H4 (cell line): ENCODE data around the gene MMP25. TPM values are rescaled to one million over a fixed set of nuclear protein-coding genes. Genes with fewer than 3 reads are reported as not detected.

Source experiments
- DNase-seq: peaks from one replicate; pipeline ENCODE4 v3.0.0-alpha.2; 2015; ENCODE audit warnings: low spot score
- total RNA-seq: library from RNA; depleted of rRNA; stranded (reverse); fragments of >200 nt; shearing (Covaris generic); gene quantifications from 2 replicates; pipeline ENCODE4 v1.2.3, GENCODE V29; 2014

Gene MMP25
- total RNA-seq, 1 experiment from 2014 or later = 0.87 TPM

DNA sequence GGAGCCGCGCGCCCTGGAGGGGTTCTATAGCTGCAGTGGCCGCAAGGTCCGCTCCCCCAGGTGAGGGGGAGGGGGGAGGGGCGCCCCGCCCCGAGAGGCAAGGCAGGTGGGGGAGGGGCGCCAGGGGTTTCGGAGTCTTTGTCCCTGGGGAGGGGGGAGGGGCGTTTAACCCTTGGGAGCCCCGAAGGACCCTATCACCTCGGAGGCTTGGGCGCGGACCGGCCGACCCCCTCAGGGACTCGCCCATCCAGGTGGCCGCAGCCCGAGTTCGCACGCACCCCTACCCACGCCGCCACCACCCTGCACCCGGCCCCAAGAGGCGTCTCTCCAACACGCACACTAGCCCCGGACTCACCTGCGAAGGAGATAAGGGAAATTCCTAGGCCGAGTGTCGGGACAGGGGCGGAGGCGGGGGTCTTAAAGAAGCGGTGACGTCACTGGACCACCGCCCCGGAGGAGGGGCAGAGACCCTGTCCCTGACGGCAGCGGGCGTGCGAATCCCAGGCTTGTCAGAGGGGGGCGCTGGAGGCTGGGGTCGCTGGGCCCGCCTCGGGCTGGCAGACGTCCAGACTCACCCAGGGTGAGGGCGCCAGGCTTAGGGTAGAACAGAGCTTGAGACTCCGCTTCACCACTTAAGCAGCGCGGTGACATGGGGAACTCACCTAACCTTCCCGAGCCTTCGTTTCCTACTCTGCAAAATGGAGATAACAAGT, 28.4 kb upstream of the MMP25 start, which contains the start of gene CLDN6:
Gene CLDN6 (minus strand): TSS at position 390 of the 713 bp plus-strand sequence. CDS start 2,162 bp downstream, outside the sequence.
- no peak for DNase-seq

- DNase-seq = no peak
Observed at GRCh38 chr16:3019594-3020246, 26.6 kb upstream of the MMP25 start.

GRCh38 chr16:3020247-3020603, 26.1 kb upstream of the MMP25 start, which contains the start of gene TNFRSF12A:
TNFRSF12A (plus strand) TSS chr16:3020368; CDS start chr16:3020398, 30 bp downstream.
- DNase-seq = peak; percentile 63

DNA sequence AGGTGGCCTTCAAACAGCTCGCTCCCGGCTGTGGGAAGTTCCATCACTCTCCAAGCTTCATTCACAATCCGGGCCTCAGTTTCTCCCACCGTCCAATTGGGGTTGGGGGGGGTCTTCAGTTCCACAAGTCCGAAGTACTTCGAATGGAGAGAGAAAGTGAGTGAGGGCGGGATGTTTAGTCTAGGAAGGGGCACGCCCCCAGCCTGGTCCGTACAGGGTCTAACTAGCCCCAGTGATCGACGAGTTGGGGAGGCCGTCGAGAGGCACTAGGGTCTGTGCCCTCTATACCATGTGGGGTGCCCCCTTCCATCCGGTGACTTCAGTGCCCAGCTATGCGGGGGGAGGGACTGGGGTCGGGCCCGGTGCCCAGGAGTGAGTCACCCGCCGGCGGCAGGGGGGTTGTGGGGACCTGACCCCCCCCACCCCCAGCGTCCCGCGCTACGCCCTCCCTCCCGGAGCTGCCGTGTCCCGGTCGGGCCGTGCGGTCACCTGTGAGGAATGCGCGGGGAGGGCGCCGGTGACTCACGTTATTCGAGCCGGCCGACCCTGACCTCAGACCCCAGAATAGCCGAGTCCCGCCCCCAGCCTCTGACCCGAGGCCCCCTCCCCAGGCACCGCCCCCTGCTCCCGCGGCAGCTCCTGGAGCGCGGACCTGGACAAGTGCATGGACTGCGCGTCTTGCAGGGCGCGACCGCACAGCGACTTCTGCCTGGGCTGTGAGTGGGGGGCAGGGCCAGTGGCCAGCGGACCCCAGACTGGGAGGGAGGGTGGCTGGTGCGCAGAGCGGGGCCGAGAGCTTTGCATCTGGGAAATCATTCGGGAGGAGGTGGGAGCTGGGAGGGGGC, 25.5 kb upstream of the MMP25 start:
- peak; percentile 89 for DNase-seq

DNA sequence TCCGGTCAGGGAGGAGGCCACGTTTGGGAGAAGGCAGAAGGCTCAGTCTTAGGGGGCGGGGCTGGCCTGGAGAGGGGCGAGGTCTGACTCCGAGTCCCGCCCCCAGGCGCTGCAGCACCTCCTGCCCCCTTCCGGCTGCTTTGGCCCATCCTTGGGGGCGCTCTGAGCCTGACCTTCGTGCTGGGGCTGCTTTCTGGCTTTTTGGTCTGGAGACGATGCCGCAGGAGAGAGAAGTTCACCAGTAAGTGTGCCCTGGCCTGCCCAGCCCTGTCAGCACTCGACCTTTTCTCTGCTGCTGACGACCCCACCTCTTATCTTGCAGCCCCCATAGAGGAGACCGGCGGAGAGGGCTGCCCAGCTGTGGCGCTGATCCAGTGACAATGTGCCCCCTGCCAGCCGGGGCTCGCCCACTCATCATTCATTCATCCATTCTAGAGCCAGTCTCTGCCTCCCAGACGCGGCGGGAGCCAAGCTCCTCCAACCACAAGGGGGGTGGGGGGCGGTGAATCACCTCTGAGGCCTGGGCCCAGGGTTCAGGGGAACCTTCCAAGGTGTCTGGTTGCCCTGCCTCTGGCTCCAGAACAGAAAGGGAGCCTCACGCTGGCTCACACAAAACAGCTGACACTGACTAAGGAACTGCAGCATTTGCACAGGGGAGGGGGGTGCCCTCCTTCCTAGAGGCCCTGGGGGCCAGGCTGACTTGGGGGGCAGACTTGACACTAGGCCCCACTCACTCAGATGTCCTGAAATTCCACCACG, 24.7 kb upstream of the MMP25 start:
- peak; percentile 85 for DNase-seq

- peak; percentile 92 for DNase-seq
Observed at GRCh38 chr16:3022208-3022683, 24.1 kb upstream of the MMP25 start.

DNA sequence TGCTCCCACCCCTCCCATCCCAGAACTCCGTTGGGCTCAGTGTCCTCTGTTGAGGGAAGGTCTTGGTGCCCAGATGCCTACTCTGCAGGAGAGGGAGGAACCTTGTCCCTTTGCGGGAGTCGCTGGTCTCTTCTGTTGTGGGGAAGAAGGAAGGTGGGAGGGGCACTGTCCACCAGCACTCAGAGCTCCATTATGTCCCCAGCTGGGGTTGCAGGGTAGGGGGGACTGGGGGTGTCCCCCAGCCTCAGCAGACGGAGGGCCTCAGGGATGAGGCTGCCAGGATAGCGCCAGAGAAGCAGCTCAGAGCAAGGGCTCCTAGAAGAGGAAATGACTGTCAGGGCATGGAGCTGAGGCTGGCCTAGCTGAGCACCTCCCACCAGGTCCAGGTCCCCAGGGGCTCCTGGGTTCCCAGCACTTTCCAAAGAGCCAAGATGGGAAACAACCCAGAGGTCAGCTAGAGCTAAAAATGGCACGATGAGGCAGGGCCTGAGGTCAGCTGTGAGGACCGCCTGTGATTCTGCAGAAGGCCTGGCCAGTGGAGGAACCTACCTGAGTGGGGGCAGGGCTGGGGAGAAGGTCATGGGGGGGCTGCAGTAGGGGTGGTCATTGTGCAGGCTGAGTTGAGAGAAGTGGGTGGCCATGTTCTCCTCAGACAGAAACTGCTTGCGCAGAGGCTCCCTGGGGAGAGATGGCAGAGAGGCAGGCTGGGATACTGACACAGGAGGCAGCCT, 23.5 kb upstream of the MMP25 start:
- peak; percentile 39 for DNase-seq

- DNase-seq = peak; percentile 89
Observed at GRCh38 chr16:3023415-3023668, 23.0 kb upstream of the MMP25 start.

- peak; percentile 99 for DNase-seq
Observed at GRCh38 chr16:3023669-3024478, 22.5 kb upstream of the MMP25 start, which contains the start of the genes HCFC1R1 and THOC6. HCFC1R1 (minus strand) TSS chr16:3023942; CDS start chr16:3023941, 1 bp downstream. THOC6 (plus strand) TSS chr16:3024035; CDS start chr16:3024327, 292 bp downstream.

DNA sequence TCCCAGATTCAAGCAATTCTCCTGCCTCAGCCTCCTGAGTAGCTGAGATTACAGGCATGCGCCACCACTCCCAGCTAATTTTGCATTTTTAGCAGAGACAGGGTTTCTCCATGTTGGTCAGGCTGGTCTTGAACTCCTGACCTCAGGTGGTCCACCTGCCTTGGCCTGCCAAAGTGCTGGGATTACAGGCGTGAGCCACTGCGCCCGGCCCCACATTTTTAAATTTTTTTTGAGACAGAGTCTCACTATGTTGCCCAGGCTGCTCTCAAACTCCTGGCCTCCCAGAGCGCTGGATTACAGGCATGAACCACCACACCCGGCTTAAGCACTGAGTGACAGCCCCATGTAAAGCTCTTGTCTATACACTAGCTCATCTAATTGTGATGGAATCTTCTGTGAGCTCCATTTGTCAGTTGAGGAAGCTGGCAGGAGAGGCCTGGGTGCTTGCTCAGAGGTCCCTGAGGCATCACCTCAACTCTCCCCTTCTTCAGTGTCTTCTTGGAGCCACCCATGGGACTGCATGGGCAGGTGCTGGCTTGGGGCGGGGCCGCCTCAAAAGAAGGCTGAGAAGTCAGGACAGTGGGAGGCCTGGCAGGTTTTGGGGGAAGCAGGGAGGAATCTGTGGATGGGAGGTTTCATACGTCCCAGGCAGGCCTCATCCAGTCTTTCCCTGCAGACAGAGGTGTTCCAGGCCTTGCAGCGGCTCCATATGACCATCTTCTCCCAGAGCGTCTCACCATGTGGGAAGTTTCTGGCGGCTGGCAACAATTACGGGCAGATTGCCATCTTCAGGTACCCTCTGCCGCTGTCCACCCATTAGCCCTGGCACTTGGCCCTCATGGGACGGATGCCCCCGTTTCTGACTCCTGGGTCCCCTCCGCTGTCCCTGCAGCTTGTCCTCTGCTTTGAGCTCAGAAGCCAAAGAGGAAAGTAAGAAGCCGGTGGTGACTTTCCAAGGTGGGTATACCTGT, 21.0 kb upstream of the MMP25 start:
- no peak for DNase-seq

- DNase-seq = no peak
Observed at GRCh38 chr16:3026003-3026378, 20.4 kb upstream of the MMP25 start.

DNA sequence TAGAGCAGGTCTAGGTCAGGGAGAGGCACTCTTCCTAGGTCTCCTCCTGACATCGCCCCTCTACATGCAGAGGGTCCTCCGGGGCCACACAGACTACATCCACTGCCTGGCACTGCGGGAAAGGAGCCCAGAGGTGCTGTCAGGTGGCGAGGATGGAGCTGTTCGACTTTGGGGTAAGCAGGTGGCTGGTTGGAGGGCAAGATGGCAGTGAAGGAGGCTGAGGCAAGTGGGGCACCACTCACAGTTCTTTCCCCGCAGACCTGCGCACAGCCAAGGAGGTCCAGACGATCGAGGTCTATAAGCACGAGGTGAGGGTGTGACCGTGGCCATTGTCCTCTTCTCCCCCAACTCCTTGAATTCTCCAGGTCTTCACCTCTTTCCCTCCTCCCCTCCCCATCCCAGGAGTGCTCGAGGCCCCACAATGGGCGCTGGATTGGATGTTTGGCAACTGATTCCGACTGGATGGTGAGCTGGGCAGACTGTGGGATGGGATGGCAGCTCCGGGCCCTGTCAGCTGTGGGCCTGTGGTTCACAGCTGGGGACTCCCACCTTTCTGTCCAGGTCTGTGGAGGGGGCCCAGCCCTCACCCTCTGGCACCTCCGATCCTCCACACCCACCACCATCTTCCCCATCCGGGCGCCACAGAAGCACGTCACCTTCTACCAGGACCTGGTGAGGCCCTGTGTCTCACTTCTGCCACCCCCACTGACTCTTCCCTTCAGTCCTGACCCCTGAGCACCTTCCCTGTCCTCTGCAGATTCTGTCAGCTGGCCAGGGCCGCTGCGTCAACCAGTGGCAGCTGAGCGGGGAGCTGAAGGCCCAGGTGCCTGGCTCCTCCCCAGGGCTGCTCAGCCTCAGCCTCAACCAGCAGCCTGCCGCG, 19.5 kb upstream of the MMP25 start:
- no peak for DNase-seq

- DNase-seq = no peak
Observed at GRCh38 chr16:3027489-3027795, 18.9 kb upstream of the MMP25 start.

DNA sequence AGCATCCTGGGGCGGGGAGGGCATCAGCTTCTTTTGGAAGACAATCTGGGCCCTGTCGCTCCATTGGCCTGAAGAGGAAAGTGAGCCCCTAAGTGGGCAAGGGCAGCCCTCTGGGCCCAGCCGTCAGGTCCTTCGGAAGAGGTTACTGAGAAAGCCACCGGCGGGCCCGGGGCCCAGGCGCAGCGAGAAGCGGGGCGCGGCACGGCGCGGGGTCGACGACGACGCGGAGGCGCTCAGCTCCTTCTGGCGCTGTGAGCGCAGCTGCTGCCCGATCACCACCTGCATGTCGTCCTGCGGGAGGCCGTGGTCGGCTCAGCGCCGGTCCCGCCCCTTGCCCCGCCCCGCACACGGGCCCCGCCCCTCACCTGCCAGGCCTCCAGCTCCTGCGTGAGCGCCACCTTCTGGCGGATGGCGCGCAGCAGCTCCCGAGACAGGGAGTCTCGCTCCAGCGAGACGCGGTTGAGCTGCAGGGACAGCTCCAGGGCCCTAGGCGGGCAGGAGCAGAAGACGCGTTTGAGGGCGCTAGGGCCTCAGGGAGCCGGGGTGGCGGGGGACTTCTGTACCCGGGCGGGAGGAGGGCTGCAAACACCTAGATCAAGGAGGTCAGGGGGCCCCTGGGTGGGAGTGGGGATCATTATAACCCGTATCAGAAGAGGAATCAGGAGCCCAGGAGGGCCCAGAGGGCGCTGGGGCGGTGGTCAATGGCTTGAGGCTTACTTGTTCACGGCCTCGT, 18.2 kb upstream of the MMP25 start:
- no peak for DNase-seq

DNA sequence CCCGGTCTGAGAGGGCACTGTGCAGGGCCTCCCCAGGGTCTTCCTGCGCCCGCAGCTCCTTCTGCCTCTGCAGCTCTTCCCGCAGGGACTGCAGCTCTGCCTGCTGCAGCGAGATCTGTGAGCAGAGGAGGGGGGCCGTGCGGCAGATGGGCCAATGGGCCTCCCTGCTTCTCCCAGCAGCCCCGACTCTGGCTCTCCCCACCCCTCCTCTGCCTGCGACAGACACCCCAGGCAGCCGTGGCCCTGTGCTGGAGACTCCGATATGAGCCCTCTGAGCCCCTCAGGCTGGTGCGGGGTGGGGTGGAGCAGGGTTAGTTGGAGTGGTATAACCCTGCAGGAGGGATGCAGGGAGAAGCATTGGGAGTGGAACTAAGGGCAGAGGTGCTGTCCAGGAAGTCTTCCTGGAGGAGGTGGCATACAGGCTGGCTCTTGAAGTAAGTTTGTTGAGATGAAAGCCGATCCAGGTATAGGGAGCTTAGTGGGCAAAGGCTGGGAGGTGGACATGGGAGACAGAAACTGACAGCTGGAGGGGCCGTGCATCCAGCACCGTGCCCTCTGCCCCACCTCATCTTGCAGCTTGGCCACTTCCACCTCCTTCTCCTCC, 17.5 kb upstream of the MMP25 start:
- DNase-seq = no peak

DNA sequence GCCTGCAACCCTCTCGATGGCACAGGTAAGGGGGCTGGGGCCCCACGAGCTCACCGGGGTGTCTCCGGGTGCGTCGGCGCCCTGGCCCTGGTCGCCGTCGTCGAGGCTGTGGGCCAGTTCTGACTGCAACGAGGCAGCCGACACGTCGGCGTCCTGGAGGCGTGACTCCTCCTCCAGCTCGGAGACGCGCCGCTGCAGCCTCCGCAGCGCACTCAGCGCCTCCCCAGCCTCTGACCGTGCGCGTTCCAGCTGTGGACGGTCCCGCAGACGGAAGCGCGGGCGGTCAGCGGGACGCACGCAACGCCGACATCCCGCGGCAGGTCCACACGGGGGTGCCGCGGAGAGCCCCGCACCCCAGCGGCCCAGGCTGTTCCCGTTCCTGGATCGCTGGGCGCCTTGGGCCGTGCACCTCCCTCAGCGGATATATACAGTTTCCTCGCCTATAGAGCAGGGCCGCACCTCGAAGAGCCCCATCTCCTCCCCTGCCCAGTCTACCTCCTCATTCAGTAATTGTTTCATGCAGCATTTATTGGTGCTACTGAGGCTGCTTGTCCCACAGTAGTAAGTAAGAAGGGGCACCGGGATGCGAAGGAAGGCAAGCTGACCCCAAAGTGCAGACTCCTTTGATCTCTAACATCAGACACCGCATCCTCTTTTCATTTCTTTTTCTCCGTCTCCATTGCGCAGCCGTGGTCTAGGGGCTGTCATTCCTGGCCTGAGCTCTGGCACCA, 16.7 kb upstream of the MMP25 start:
- DNase-seq = no peak
